Neuronal stem cell (in vitro differentiated cells): ENCODE measurements around the gene RAB17. TPM values are rescaled to one million over a fixed set of nuclear protein-coding genes. Genes with fewer than 3 reads are reported as not detected.

Source experiments
- small RNA-seq: library from polyadenylated mRNA; stranded (forward); fragments of <200 nt; extraction: miRNeasy Mini kit (QIAGEN cat#:217004); gene quantifications from one replicate; pipeline ENCODE3, GENCODE V24; 2013; ENCODE audit not compliant: insufficient read depth

RAB17 gene

Small RNA genes within 50 kb of the gene (small RNA-seq; reads per million reads assigned to genes)
- gene RNU6-1140P = not detected
